GM23248 (cell line): Measurements from ENCODE around the gene AGPAT2. TPM values are rescaled to one million over a fixed set of nuclear protein-coding genes. Genes with fewer than 3 reads are reported as not detected.

Source experiments
- DNase-seq: peaks from one replicate; pipeline ENCODE4 v3.0.0-alpha.2; 2015
- H2AFZ ChIP-seq: fragments of 200-600 bp; sonication (generic); 2 replicates; pipeline ENCODE4 v1.6.1; 2016; ENCODE audit warnings: antibody characterized with exemption
- H3F3A ChIP-seq: fragments of 200-600 bp; sonication (generic); 2 replicates; pipeline ENCODE4 v1.6.1; 2016; ENCODE audit warnings: mild to moderate bottlenecking, antibody characterized with exemption, mixed run types; ENCODE audit not compliant: insufficient read depth
- H3K27ac ChIP-seq: fragments of 200-600 bp; sonication (generic); 2 replicates; pipeline ENCODE4 v1.5.1; 2016; ENCODE audit warnings: mild to moderate bottlenecking
- H3K27me3 ChIP-seq: fragments of 200-600 bp; sonication (generic); replicated peaks from 2 replicates; pipeline ENCODE4 v1.6.1; 2016; ENCODE audit warnings: mild to moderate bottlenecking; ENCODE audit not compliant: insufficient read depth
- H3K36me3 ChIP-seq: fragments of 200-600 bp; sonication (generic); 2 replicates; pipeline ENCODE4 v1.6.1; 2016; ENCODE audit warnings: low read depth, mild to moderate bottlenecking
- H3K4me1 ChIP-seq: fragments of 200-600 bp; sonication (generic); 2 replicates; pipeline ENCODE4 v1.6.1; 2016; ENCODE audit warnings: mild to moderate bottlenecking; ENCODE audit not compliant: insufficient read depth
- H3K4me2 ChIP-seq: fragments of 200-600 bp; sonication (generic); one replicate; pipeline ENCODE4 v1.6.1; 2016; ENCODE audit warnings: mild to moderate bottlenecking; ENCODE audit not compliant: unreplicated experiment
- H3K4me3 ChIP-seq: fragments of 200-600 bp; sonication (generic); 2 replicates; pipeline ENCODE4 v1.5.1; 2016; ENCODE audit warnings: mild to moderate bottlenecking
- H3K79me2 ChIP-seq: fragments of 200-600 bp; sonication (generic); 2 replicates; pipeline ENCODE4 v1.6.1; 2016; ENCODE audit warnings: mild to moderate bottlenecking; ENCODE audit not compliant: insufficient read depth
- H3K9ac ChIP-seq: fragments of 200-600 bp; sonication (generic); 2 replicates; pipeline ENCODE4 v1.6.1; 2016; ENCODE audit warnings: mild to moderate bottlenecking
- H3K9me2 ChIP-seq: fragments of 200-600 bp; sonication (generic); 2 replicates; pipeline ENCODE4 v1.6.1; 2016; ENCODE audit warnings: mixed run types, mild to moderate bottlenecking, moderate library complexity; ENCODE audit not compliant: insufficient read depth
- H3K9me3 ChIP-seq: fragments of 200-600 bp; sonication (generic); one replicate; pipeline ENCODE4 v1.6.1; 2017; ENCODE audit warnings: low read depth
- H4K20me1 ChIP-seq: fragments of 200-600 bp; sonication (generic); 2 replicates; pipeline ENCODE4 v1.6.0; 2016; ENCODE audit not compliant: insufficient read depth
- EZH2 ChIP-seq: fragments of 200-600 bp; sonication (generic); IDR thresholded peaks from 2 replicates; pipeline ENCODE4 v1.6.1; 2018; ENCODE audit warnings: antibody characterized with exemption, mild to moderate bottlenecking; ENCODE audit not compliant: insufficient read depth, poor library complexity, severe bottlenecking
- EZH2phosphoT487 ChIP-seq: fragments of 200-600 bp; sonication (generic); IDR thresholded peaks from 2 replicates; pipeline ENCODE4 v1.6.1; 2018; ENCODE audit warnings: antibody characterized with exemption, moderate library complexity, mild to moderate bottlenecking, low read depth; ENCODE audit not compliant: insufficient read depth
- WGBS, 2 experiments: methylation state at CpG; one replicate each; pipeline ENCODE4 v1.1.6; 2015 to 2017; ENCODE audit warnings: low lambda C conversion rate in 2 of 2, low coverage in 1 of 2; ENCODE audit errors: missing lambda C conversion rate in 2 of 2; 5-methylcytosine and 5-hydroxymethylcytosine counted together
- in situ Hi-C: fragments of 300-500 bp; cut with MboI; formaldehyde crosslinking; loops from 2 replicates; pipeline ENCODE4 v1.15.0; 2020
- polyA plus RNA-seq: library from polyadenylated mRNA; unstranded; fragments of >200 nt; fragmentation: Nextera tagmentation; extraction: Ambion mirVana; gene quantifications from 2 replicates; pipeline ENCODE4 v1.2.1, GENCODE V29; 2016
- total RNA-seq: library from RNA; depleted of rRNA; stranded (reverse); fragments of >200 nt; shearing (Covaris generic); gene quantifications from 2 replicates; pipeline ENCODE4 v1.2.3, GENCODE V29; 2014

The AGPAT2 gene
- total and polyA plus RNA-seq, 2 experiments from 2014 or later, result 58.3 to 68.7 TPM

DNA sequence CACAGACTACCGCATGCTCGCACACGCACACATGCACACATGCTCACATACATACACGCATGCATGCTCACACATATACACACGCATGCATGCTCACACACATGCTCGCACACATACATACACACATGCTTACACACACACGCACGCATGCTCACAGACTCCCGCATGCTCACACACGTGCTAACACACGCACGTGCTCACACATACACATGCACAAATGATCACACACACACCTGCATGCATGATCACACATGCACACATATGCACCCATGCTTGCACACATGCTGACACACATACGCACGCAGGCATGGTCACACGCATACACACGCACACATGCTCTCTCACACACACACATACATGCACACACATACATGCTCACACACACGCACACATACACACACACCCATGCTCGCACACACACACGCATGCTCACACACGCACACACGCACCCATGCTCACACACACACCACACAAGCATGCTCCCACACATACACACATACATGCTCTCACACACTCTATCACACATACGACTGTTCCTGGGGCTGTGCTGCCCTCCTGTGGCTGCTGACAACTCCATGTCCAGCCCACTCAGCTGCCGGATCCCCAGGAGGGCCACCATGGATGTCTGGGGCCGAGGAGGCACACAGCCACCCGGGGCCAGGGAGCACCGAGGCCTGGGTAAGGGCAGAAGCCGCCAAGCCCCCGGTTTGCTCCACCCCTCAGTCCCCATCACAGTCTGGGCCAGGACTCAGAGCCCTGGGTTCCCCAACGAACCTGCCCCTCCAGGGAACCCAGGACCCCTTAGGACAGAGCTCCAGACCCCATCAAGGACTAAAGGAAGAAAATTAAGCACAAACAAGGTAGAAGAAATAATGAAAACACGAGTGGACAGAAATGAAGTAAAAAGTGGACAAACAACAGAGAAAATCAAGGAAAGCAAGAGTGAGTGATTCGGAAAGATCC lies 55.9 kb downstream of the AGPAT2 start:
- Histone ChIP-seq H3K79me2 (no peaks in the 10 kb centered on the region), H2AFZ (no peak overlapping the region), H3K9me3 (no peaks in the 10 kb centered on the region), H3K27me3 (no peaks in the 10 kb centered on the region), H3K9me2 (no peaks in the 10 kb centered on the region), H3K36me3 (no peaks in the 10 kb centered on the region), H3K4me2 (no peak overlapping the region), H3K9ac (no peak overlapping the region), H4K20me1 (no peaks in the 10 kb centered on the region), H3K27ac (no peak overlapping the region), H3K4me3 (no peak overlapping the region), H3K4me1 (no peaks in the 10 kb centered on the region), H3F3A (peaks cover 7% of the 10 kb centered on the region; the same call in 1 of the 2 replicates)
- in situ Hi-C loops, result no loop called here
- WGBS, 2 experiments, result 38% methylated on average over 31 of the region's 31 CpGs
- DNase-seq, result peak; percentile 80
- no peak for TF ChIP-seq EZH2

DNA sequence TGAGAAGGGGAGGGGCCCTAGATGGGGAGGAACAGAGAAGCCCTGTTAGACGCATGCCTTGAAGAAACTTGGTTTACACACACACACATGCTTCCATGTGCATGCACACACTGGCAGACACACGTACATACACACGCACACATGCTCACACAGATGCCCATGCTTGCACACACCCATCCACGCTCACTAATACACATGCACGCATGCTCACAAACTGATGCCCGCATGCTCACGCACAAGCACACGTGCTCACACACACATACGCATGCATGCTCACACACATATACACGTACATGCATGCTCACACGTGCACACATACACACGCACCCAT lies 56.6 kb downstream of the AGPAT2 start:
- 38 to 45% methylated on average over 11 to 12 of the region's 12 CpGs for WGBS, 2 experiments
- no peaks in the 10 kb centered on the region for H3K4me1 ChIP-seq
- no peak overlapping the region for H2AFZ ChIP-seq
- H3F3A ChIP-seq, result peaks cover 7% of the 10 kb centered on the region; the same call in 1 of the 2 replicates
- no peak for DNase-seq
- TF ChIP-seq EZH2 (no peak), EZH2phosphoT487 (no peak)
- H3K36me3 ChIP-seq, result no peaks in the 10 kb centered on the region
- no peaks in the 10 kb centered on the region for H3K9me2 ChIP-seq
- H3K27me3 ChIP-seq, result no peaks in the 10 kb centered on the region
- no peak overlapping the region for H3K9ac ChIP-seq
- H3K4me3 ChIP-seq, result no peak overlapping the region
- H3K27ac ChIP-seq, result no peak overlapping the region
- H3K79me2 ChIP-seq, result no peaks in the 10 kb centered on the region
- no peaks in the 10 kb centered on the region for H4K20me1 ChIP-seq
- no peaks in the 10 kb centered on the region for H3K9me3 ChIP-seq
- in situ Hi-C loops, result no loop called here
- H3K4me2 ChIP-seq, result no peak overlapping the region

DNA sequence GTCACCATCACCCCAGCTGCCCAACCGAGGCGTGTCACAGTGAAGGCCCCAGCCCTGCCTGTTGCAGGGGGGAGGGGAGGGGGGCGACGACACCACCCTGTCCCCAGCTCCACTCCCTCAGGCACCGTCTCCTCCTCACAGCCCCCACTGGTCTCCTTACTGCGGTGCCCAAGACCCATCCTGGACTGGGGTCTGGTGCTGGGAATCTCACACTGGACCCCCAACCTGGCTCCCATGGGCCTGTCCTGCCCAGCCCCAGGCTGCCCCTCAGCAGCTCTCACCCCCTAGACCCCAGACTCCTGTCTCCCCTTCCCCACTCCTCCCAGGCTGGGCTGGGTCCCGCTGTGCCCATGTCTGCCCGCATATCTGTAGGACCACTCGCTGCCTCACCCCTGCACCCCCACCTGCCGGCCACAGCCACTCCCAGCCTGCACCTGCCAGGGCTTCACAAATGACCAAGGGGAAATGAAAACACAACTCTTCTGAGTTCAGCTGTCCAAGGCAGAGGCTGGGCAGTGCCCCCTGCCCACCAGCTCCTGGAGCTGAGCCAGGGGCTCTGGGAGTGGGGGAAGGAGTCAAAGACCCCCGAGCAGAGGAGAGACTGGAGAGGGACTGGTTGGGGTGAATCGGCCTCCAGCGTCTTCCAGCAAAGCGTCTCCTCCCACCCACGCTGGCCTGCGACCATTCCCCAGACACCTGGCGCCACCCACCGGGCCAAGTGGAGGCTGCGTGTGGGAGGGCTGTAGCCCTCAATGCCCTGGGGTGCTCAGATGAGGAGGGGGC lies 57.2 kb downstream of the AGPAT2 start:
- peak; percentile 44 for DNase-seq
- H3K36me3 ChIP-seq, result no peaks in the 10 kb centered on the region
- no peaks in the 10 kb centered on the region for H3K27me3 ChIP-seq
- 16 to 21% methylated on average over 19 of the region's 19 CpGs for WGBS, 2 experiments
- no peaks in the 10 kb centered on the region for H3K4me1 ChIP-seq
- no peak overlapping the region for H2AFZ ChIP-seq
- peaks cover 7% of the 10 kb centered on the region; the same call in 1 of the 2 replicates for H3F3A ChIP-seq
- H4K20me1 ChIP-seq, result no peaks in the 10 kb centered on the region
- H3K4me3 ChIP-seq, result no peak overlapping the region
- H3K9ac ChIP-seq, result no peak overlapping the region
- H3K4me2 ChIP-seq, result no peak overlapping the region
- H3K79me2 ChIP-seq, result no peaks in the 10 kb centered on the region
- H3K9me3 ChIP-seq, result no peaks in the 10 kb centered on the region
- H3K9me2 ChIP-seq, result no peaks in the 10 kb centered on the region
- TF ChIP-seq EZH2phosphoT487 (no peak), EZH2 (no peak)
- in situ Hi-C loops, result no loop called here
- no peak overlapping the region for H3K27ac ChIP-seq

DNA sequence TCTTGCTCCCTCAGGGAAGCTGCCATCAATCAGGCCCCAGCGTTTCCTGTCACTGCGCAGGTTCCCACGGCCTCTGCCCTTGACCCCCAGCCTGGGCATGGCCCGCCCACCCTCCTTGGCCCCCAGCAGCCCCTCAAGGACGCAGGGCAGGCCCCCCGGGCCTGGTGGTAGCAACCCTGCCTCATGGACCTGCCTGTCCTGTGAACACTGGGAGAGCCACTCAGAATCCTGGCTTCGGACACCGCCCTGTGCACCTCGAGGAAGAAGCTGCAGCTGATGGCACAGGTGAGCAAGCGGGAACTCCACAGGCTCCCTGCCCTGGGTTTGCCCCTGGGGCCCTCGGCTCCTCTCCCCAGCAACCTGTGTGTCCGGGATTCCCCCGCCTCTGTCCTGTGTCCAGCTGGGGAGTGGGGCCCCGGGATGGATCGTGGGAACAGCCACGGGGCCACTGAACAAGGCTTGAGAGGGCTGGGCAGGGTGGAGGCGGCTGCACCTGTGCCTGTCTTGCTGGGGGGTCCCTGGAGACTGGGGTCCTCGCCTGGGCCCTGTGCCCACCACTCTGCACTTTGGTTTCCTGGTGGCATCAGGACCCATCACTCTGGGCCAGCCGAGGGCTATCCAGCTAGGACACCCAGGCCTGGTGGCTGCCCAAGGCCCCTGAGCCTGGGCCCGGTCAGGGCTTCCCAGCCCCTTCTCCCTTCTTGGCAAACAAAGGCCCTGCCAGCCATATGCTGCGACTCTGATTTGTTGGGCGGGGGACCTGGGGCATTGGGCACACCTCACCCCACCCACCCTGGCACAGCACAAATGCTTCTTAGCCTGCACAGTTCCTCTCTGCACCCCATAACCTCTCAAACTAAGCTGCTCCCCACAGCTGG lies 58.0 kb downstream of the AGPAT2 start:
- 48 to 56% methylated on average over 15 to 22 of the region's 22 CpGs for WGBS, 2 experiments
- in situ Hi-C loops, result no loop called here
- H2AFZ ChIP-seq, result no peak overlapping the region
- no peaks in the 10 kb centered on the region for H3K36me3 ChIP-seq
- DNase-seq, result no peak
- no peak overlapping the region for H3K4me3 ChIP-seq
- no peaks in the 10 kb centered on the region for H3K9me3 ChIP-seq
- H3K9me2 ChIP-seq, result no peaks in the 10 kb centered on the region
- no peaks in the 10 kb centered on the region for H3K79me2 ChIP-seq
- TF ChIP-seq EZH2 (no peak), EZH2phosphoT487 (no peak)
- no peak overlapping the region for H3K27ac ChIP-seq
- no peaks in the 10 kb centered on the region for H4K20me1 ChIP-seq
- no peak overlapping the region for H3K4me2 ChIP-seq
- H3K9ac ChIP-seq, result no peak overlapping the region
- H3F3A ChIP-seq, result peaks cover 7% of the 10 kb centered on the region; the same call in 1 of the 2 replicates
- no peaks in the 10 kb centered on the region for H3K4me1 ChIP-seq
- no peaks in the 10 kb centered on the region for H3K27me3 ChIP-seq
